GDM1 (cell line): ENCODE measurements around the gene CRADD.
"Not testable (repeated sequence)": the region's sequence is repeated elsewhere in the genome, so short reads cannot be mapped to it uniquely, and the experiment has no call there.

Experiments
- DNase-seq: peaks from one replicate; lab custom pipeline; 2025; lab: John Stamatoyannopoulos, UW

The CRADD gene

GRCh38 chr12:93758801-93759373, 81.7 kb downstream of the CRADD start:
- no peak for DNase-seq

- DNase-seq: no peak
These were observed 82.4 kb downstream of the CRADD start for GRCh38 chr12:93759512-93760081.

GRCh38 chr12:93760275-93760875, 83.2 kb downstream of the CRADD start:
- DNase-seq: no peak

GRCh38 chr12:93762059-93762719, 85.0 kb downstream of the CRADD start:
- no peak for DNase-seq

- no peak for DNase-seq
These were observed 85.9 kb downstream of the CRADD start for GRCh38 chr12:93762912-93763553.

GRCh38 chr12:93763746-93764147, 86.6 kb downstream of the CRADD start:
- DNase-seq: no peak

- DNase-seq: no peak
These were observed 89.2 kb downstream of the CRADD start for GRCh38 chr12:93766371-93766770.

- DNase-seq: no peak
These were observed 89.8 kb downstream of the CRADD start for GRCh38 chr12:93766796-93767523.

GRCh38 chr12:93767524-93767863, 90.3 kb downstream of the CRADD start:
- peak; percentile 62 for DNase-seq

GRCh38 chr12:93772003-93772700, 95.0 kb downstream of the CRADD start:
- no peak for DNase-seq

GRCh38 chr12:93773122-93773871, 96.1 kb downstream of the CRADD start:
- no peak for DNase-seq

GRCh38 chr12:93776581-93777018, 99.4 kb downstream of the CRADD start:
- no peak for DNase-seq

GRCh38 chr12:93777254-93777653, 100.1 kb downstream of the CRADD start:
- no peak for DNase-seq

- DNase-seq: no peak
These were observed 101.1 kb downstream of the CRADD start for GRCh38 chr12:93778306-93778705.

- no peak for DNase-seq
These were observed 101.6 kb downstream of the CRADD start for GRCh38 chr12:93778766-93779165.

GRCh38 chr12:93780101-93780641, 103.0 kb downstream of the CRADD start:
- DNase-seq: no peak

- not testable (repeated sequence) for DNase-seq
These were observed 103.7 kb downstream of the CRADD start for GRCh38 chr12:93780886-93781285.

- DNase-seq: not testable (repeated sequence)
These were observed 104.8 kb downstream of the CRADD start for GRCh38 chr12:93781961-93782360.

- no peak for DNase-seq
These were observed 105.7 kb downstream of the CRADD start for GRCh38 chr12:93782853-93783252.

GRCh38 chr12:93783832-93784231, 106.7 kb downstream of the CRADD start:
- DNase-seq: no peak
